ENCODE data around the gene ZFP69.
A peak's percentile ranks its signal among the peaks of the same experiment; 100 is the strongest.
"Not testable (repeated sequence)": the region's sequence is repeated elsewhere in the genome, so short reads cannot be mapped to it uniquely, and the experiment has no call there.

ZFP69 gene

GRCh38 chr1:40476924-40477677, at the start of gene ZFP69:
ZFP69 (plus strand) TSS chr1:40477290; CDS start chr1:40479362, 2,072 bp downstream.
- DNase-seq (ENCODE audit: low read depth in 1 of 2, low spot score in 1 of 2), result peak; percentile 22 to 52

GRCh38 chr1:40431385-40431784, 45.7 kb upstream of the ZFP69 start:
- DNase-seq (ENCODE audit: low read depth in 1 of 2, low spot score in 1 of 2), result no peak

GRCh38 chr1:40432644-40433390, 44.3 kb upstream of the ZFP69 start:
- DNase-seq (ENCODE audit: low read depth in 1 of 2, low spot score in 1 of 2), result no peak

- no peak for DNase-seq (ENCODE audit: low read depth in 1 of 2, low spot score in 1 of 2)
These were observed 41.6 kb upstream of the ZFP69 start for GRCh38 chr1:40435471-40435870.

- DNase-seq (ENCODE audit: low read depth in 1 of 2, low spot score in 1 of 2), result no peak
These were observed 41.2 kb upstream of the ZFP69 start for GRCh38 chr1:40435876-40436275.

GRCh38 chr1:40438391-40439015, 38.6 kb upstream of the ZFP69 start:
- no peak for DNase-seq (ENCODE audit: low read depth in 1 of 2, low spot score in 1 of 2)

- no peak for DNase-seq (ENCODE audit: low read depth in 1 of 2, low spot score in 1 of 2)
These were observed 37.8 kb upstream of the ZFP69 start for GRCh38 chr1:40439247-40439646.

- peak; percentile 67 to 80 for DNase-seq (ENCODE audit: low read depth in 1 of 2, low spot score in 1 of 2)
These were observed 27.2 kb upstream of the ZFP69 start, which contains the start of gene ZFP69B for GRCh38 chr1:40449684-40450494. ZFP69B (plus strand) TSS chr1:40450476; CDS start chr1:40450962, 486 bp downstream.

GRCh38 chr1:40450495-40451237, 26.4 kb upstream of the ZFP69 start:
- DNase-seq (ENCODE audit: low read depth in 1 of 2, low spot score in 1 of 2), result peak; percentile 31 to 76

GRCh38 chr1:40451238-40451585, 25.9 kb upstream of the ZFP69 start:
- DNase-seq (ENCODE audit: low read depth in 1 of 2, low spot score in 1 of 2), result no peak

GRCh38 chr1:40454873-40455272, 22.2 kb upstream of the ZFP69 start:
- no peak for DNase-seq (ENCODE audit: low read depth in 1 of 2, low spot score in 1 of 2)

GRCh38 chr1:40462956-40463590, 14.0 kb upstream of the ZFP69 start:
- no peak for DNase-seq (ENCODE audit: low read depth in 1 of 2, low spot score in 1 of 2)

GRCh38 chr1:40469327-40469726, 7.8 kb upstream of the ZFP69 start:
- DNase-seq (ENCODE audit: low read depth in 1 of 2, low spot score in 1 of 2), result no peak

GRCh38 chr1:40475268-40475667, 1.8 kb upstream of the ZFP69 start:
- DNase-seq (ENCODE audit: low read depth in 1 of 2, low spot score in 1 of 2), result no peak

- no peak for DNase-seq (ENCODE audit: low read depth in 1 of 2, low spot score in 1 of 2)
These were observed 576 bp downstream of the ZFP69 start for GRCh38 chr1:40477678-40478053.

GRCh38 chr1:40478276-40478675, 1.2 kb downstream of the ZFP69 start:
- DNase-seq (ENCODE audit: low read depth in 1 of 2, low spot score in 1 of 2), result no peak

- no peak for DNase-seq (ENCODE audit: low read depth in 1 of 2, low spot score in 1 of 2)
These were observed 2.1 kb downstream of the ZFP69 start for GRCh38 chr1:40479156-40479555.

GRCh38 chr1:40495315-40495903, 18.3 kb downstream of the ZFP69 start:
- no peak for DNase-seq (ENCODE audit: low read depth in 1 of 2, low spot score in 1 of 2)

- not testable (repeated sequence) for DNase-seq (ENCODE audit: low read depth in 1 of 2, low spot score in 1 of 2)
These were observed 25.6 kb downstream of the ZFP69 start for GRCh38 chr1:40502651-40503050.

GRCh38 chr1:40507973-40508372, 30.9 kb downstream of the ZFP69 start:
- no peak for DNase-seq (ENCODE audit: low read depth in 1 of 2, low spot score in 1 of 2)
